HepG2 (cell line): Measurements from ENCODE around the gene NOTUM. TPM values are rescaled to one million over a fixed set of nuclear protein-coding genes. Genes with fewer than 3 reads are reported as not detected.

ENCODE experiments used
- BHLHE40 ChIP-seq: IDR thresholded peaks from 2 replicates; pipeline ENCODE4 v1.6.1; 2011; ENCODE audit warnings: low read length, improper control_type of control experiment
- CREB3 ChIP-seq: sonication (generic); formaldehyde crosslinking; IDR thresholded peaks from 2 replicates; pipeline ENCODE4 v1.5.0; 2020; ENCODE audit warnings: missing genetic modification reagents
- GPBP1L1 ChIP-seq: sonication (generic); formaldehyde crosslinking; IDR thresholded peaks from 2 replicates; pipeline ENCODE4 v1.5.0; 2020; ENCODE audit warnings: mild to moderate bottlenecking, missing genetic modification reagents
- KDM1A ChIP-seq: IDR thresholded peaks from 2 replicates; pipeline ENCODE4 v1.6.1; 2016; ENCODE audit warnings: missing compliant biosample characterization
- KIAA2018 ChIP-seq: sonication (generic); formaldehyde crosslinking; IDR thresholded peaks from 2 replicates; pipeline ENCODE4 v1.5.0; 2020; ENCODE audit warnings: mild to moderate bottlenecking, missing genetic modification reagents, borderline replicate concordance
- MAFG ChIP-seq: sonication (generic); formaldehyde crosslinking; IDR thresholded peaks from 2 replicates; pipeline ENCODE4 v1.5.1; 2020; ENCODE audit warnings: mild to moderate bottlenecking, missing genetic modification reagents
- PRDM15 ChIP-seq: sonication (generic); formaldehyde crosslinking; IDR thresholded peaks from 2 replicates; pipeline ENCODE4 v1.4.0; 2020; ENCODE audit warnings: missing genetic modification reagents
- RBM22 ChIP-seq: fragments of 200-400 bp; formaldehyde crosslinking; optimal IDR thresholded peaks from 2 replicates; pipeline ENCODE3; 2017; ENCODE audit warnings: mild to moderate bottlenecking, low read length, moderate library complexity
- RXRA ChIP-seq: sonication (generic); formaldehyde crosslinking; IDR thresholded peaks from 2 replicates; pipeline ENCODE4 v1.5.1; 2020; ENCODE audit warnings: missing genetic modification reagents
- SALL1 ChIP-seq: sonication (generic); formaldehyde crosslinking; IDR thresholded peaks from 2 replicates; pipeline ENCODE4 v1.8.0; 2022; ENCODE audit warnings: mild to moderate bottlenecking, missing genetic modification reagents
- SMARCE1 ChIP-seq: fragments of 450-650 bp; IDR thresholded peaks from 2 replicates; pipeline ENCODE4 v1.6.1; 2017; ENCODE audit warnings: borderline replicate concordance
- SP1 ChIP-seq, 2 experiments: fragments of 450-650 bp in 1 of 2; sonication (generic) in 1 of 2; formaldehyde crosslinking in 1 of 2; IDR thresholded peaks; 2 replicates each; pipeline versions ENCODE4 v1.4.0 to v1.6.1; 2016 to 2020; ENCODE audit warnings: missing genetic modification reagents in 1 of 2
- TSC22D2 ChIP-seq: sonication (generic); formaldehyde crosslinking; IDR thresholded peaks from 2 replicates; pipeline ENCODE4 v1.5.1; 2020; ENCODE audit warnings: missing genetic modification reagents, mild to moderate bottlenecking, borderline replicate concordance
- ZSCAN25 ChIP-seq: sonication (generic); formaldehyde crosslinking; IDR thresholded peaks from 2 replicates; pipeline ENCODE4 v1.8.0; 2022; ENCODE audit warnings: mild to moderate bottlenecking, missing genetic modification reagents
- polyA plus RNA-seq, 8 experiments: library from polyadenylated mRNA; depleted of rRNA in 3 of 8; stranded (reverse) in 7 of 8; unstranded in 1 of 8; fragments of >200 nt; fragmentation: Illumina TruSeq in 4 of 8; extraction: Trizol in 4 of 8; gene quantifications; 2 replicates each; pipeline versions ENCODE4 v1.2.1 to v1.2.3, GENCODE V29; 2011 to 2016; ENCODE audit warnings: low read depth in 4 of 8, missing spikeins in 1 of 8, mixed read lengths in 1 of 8; ENCODE audit not compliant: insufficient read depth in 1 of 8
- total RNA-seq, 5 experiments: library from RNA; depleted of rRNA; stranded (reverse); fragments of >200 nt; fragmentation: Illumina TruSeq; extraction: Trizol; gene quantifications; 2 replicates each; pipeline ENCODE4 v1.2.3, GENCODE V29; 2016; ENCODE audit warnings: low read depth in 1 of 5

Gene NOTUM
- total and polyA plus RNA-seq, 2 of the 13 experiments (the other 11 are each of a cell fraction or from before 2014, with no cell fraction given): 150 to 160 TPM

- no peak for TF ChIP-seq KIAA2018 (CRISPR knock-in tag)
- no peak for TF ChIP-seq SP1 (IDR thresholded peaks at IDR 0.05)
- TF ChIP-seq SP1 (CRISPR knock-in tag; IDR thresholded peaks at IDR 0.05): peak; percentile 55
- peak; percentile 96 for TF ChIP-seq RBM22
- no peak for TF ChIP-seq SALL1 (CRISPR knock-in tag)
- TF ChIP-seq SMARCE1: no peak
- peak; percentile 39; the same call in 1 of the 2 replicates for TF ChIP-seq BHLHE40
- no peak; the same call in 1 of the 2 replicates for TF ChIP-seq PRDM15 (CRISPR knock-in tag)
- TF ChIP-seq ZSCAN25 (CRISPR knock-in tag): 0 out of 2 replicates have a peak, but pooled peaks have one; percentile 44
- no peak for TF ChIP-seq TSC22D2 (CRISPR knock-in tag)
- no peak for TF ChIP-seq MAFG (CRISPR knock-in tag)
- TF ChIP-seq CREB3: no peak; the same call in 1 of the 2 replicates
- no peak for TF ChIP-seq GPBP1L1 (CRISPR knock-in tag)
- 0 out of 2 replicates have a peak, but pooled peaks have one; percentile 20 for TF ChIP-seq KDM1A
- peak; percentile 78 for TF ChIP-seq RXRA (CRISPR knock-in tag)
Measured at GRCh38 chr17:81995463-81996231, 34.7 kb upstream of the NOTUM start (continued).
